Ovary (tissue), 3 donors: ENCODE data around the gene CTNNBIP1.

Experiments
- POLR2A ChIP-seq: fragments of 450-650 bp; IDR thresholded peaks from one replicate; pipeline ENCODE4 v1.6.1; 2017; ENCODE audit warnings: antibody characterized with exemption, mild to moderate bottlenecking, moderate library complexity
- TF ChIP-seq, protein P1 (sequence below), 3 donors: fragments of 450-650 bp in 2 of 3; fragments of 200-600 bp in 1 of 3; IDR thresholded peaks; one replicate each; pipeline versions ENCODE4 v1.5.1 to v1.8.0; 2016 to 2022; ENCODE audit warnings: antibody characterized with exemption in 3 of 3, mild to moderate bottlenecking in 1 of 3
- donor health status: DM: no; HTN: no; CAD: no.

DNA sequence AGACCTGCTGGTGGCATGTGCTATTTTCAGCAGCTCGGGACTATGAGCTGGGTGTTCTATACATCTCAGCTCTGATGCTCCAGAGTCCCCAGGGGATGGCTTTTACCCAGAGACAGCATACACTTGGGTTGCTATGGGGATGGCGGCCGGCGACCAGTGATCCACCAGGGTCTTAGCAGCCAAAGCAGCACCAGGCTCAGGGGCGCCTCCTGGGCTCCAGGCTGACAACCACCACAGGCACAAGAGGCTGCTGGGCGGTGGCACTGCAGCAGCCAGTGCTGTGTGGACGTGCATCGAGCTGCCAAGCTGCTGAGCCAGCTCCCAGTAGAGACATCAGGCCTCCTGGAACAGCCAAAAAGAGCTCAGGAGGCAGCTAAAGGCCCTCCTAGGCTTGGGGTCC is 48.7 kb downstream of the CTNNBIP1 start:
- TF ChIP-seq, protein P1, sequence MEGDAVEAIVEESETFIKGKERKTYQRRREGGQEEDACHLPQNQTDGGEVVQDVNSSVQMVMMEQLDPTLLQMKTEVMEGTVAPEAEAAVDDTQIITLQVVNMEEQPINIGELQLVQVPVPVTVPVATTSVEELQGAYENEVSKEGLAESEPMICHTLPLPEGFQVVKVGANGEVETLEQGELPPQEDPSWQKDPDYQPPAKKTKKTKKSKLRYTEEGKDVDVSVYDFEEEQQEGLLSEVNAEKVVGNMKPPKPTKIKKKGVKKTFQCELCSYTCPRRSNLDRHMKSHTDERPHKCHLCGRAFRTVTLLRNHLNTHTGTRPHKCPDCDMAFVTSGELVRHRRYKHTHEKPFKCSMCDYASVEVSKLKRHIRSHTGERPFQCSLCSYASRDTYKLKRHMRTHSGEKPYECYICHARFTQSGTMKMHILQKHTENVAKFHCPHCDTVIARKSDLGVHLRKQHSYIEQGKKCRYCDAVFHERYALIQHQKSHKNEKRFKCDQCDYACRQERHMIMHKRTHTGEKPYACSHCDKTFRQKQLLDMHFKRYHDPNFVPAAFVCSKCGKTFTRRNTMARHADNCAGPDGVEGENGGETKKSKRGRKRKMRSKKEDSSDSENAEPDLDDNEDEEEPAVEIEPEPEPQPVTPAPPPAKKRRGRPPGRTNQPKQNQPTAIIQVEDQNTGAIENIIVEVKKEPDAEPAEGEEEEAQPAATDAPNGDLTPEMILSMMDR (IDR thresholded peaks at IDR 0.05) = no peak
- TF ChIP-seq POLR2A = no peak
